NCI-H2227 (cell line): ENCODE measurements around the gene MRGPRE.
A peak's percentile ranks its signal among the peaks of the same experiment; 100 is the strongest.

Experiments used
- DNase-seq: peaks from one replicate; lab custom pipeline; 2025; ENCODE audit not compliant: unreplicated experiment; lab: John Stamatoyannopoulos, UW

The MRGPRE gene

DNA sequence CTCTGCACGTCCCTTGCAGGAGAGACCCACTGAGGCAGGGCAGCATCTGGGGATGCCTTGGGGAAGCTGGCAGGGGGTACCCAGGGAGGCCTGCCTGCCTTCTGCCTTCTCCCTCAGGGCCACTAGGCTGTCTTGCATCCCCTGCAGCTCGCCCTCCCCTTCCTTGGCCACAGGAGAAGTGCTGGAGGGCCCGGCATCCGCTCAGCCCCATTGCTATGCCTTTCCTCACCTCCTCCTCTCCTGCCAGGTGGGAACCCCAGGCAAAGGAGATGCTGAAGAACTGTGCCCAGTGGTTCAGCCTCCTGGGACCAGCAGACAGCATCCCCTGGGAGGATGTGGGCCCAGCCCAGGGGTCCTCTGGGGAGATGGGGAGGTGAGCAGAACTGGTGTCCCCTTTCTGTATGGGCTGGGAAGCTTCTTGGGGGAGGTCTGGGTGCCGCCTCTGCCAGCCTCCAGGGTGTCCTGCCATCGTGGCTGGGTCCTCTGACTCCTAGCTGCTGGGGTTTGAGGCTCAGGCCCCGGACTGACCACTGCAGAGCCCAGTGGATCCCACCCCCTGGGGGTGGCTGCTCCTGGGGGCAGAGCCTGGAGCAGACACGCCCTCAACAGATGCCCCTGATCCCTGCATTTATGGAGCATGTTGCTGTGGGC lies 34.2 kb downstream of the MRGPRE start:
- DNase-seq = no peak

DNA sequence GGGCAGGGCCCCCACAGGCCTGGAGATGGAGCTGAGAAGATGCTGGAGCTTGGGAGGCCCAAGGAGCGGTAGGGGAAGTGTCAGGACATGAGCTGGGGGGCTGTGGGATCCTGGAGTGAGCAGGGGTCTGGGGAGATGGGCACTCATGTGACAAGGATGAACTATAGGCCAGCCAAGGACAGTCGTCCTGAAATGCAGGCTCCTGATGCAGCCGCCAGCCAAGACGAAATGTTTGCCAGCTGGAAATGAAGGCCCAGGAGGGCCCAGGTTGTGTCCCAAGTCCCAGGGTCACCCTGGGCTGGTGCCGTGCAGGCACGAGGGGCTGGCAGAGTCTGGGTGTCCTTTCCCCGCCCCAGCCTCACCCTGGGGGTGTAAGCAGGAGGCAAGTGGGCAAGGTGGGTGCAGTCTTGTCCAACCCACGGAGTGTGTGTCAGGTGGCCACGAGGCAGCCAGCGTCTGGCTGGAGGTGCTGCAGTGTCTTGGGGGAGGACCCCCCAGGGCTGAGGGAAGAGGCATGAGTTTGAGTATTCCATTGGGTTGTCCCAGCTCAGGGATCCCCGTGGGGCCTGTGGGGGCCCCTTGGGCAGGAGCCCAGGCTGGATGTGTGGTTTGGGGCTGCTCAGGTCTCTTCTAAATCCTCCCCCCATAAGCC lies 35.0 kb downstream of the MRGPRE start:
- no peak for DNase-seq

DNA sequence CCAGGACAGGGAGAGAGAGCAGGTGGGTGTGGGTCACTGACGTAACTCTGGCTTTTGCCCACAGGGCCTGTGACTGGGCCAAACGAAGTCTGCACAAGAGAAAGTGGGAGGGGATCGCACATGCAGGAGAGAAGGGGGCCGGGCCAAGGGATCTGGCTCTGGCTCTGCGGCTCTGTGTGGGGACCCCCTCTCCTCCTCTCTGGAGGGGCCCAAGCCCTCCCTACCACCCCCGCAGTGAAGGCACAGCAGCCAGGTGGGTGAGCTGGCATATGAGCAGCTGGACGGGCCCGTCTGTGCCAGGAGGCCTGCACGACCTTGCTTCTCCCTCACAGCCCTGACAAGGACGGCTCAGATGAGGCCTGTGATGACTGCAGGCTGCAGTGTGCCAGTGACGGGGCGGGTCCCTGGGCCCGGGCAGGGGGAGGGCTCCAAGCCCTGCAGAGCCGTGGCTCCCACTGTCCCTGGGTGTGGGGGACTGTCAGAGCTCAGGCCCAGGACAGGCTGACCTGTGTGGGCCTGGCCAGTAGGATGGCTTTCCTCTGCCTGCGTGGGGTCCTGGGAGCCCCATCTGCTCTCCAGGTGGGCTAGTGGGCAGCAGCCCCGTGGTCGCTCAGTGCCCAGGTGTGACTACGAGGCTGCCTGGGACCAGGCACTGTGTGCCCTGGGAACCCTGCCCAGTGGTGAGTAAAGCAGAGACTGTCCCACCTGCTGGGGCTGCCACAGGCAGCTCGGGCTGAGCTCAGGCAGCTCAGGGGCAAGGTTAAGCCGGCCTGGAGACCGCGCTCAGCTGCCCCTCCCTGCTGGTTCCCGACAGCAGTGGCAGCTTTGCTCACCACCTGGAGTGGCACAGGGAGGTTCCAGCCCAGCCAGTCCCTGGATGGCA lies 35.8 kb downstream of the MRGPRE start:
- no peak for DNase-seq

DNA sequence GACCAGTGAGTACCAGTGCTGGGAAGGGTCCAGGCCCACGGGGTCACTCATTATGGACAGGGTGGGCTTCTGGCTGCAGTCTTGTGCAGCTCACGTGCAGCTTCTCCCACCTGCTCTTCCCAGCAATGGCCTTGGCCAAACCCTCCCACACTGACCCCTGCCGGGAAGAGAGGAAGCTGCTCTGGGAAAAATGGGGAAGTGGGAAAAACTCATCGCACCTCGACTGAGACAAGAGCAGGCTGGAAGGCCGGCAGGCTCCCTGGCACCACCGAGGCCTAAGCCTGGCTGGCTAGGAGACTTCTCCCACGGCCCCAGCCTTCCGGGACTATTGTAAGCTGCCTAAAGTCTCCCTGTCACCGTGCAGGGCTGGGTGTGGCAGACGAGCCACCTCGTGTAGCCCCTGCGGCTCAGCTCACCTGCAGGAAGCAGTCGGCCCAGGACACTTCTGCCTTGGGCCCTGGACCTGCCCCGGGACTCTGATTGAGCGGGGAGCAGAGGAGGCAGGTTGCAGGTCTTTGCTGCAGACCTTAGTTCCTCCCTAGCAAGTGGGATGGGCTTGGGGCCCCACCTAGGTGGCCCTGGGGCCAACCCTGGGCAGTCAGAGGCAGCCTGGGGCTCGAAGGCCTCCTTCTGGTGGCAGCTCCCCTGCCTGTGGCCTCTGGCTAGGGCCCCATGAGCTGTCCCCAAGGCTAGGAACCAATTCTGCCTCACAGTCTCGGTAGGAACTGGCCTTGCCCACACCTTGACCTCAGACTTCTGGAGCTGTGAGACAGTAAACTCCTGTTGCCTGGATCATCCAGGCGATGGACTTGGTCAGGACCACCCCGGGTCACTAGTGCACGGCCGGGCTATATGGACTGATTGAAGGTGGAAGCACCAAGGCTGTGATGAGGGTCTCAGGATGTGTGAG lies 36.7 kb downstream of the MRGPRE start:
- peak; percentile 38 for DNase-seq

DNA sequence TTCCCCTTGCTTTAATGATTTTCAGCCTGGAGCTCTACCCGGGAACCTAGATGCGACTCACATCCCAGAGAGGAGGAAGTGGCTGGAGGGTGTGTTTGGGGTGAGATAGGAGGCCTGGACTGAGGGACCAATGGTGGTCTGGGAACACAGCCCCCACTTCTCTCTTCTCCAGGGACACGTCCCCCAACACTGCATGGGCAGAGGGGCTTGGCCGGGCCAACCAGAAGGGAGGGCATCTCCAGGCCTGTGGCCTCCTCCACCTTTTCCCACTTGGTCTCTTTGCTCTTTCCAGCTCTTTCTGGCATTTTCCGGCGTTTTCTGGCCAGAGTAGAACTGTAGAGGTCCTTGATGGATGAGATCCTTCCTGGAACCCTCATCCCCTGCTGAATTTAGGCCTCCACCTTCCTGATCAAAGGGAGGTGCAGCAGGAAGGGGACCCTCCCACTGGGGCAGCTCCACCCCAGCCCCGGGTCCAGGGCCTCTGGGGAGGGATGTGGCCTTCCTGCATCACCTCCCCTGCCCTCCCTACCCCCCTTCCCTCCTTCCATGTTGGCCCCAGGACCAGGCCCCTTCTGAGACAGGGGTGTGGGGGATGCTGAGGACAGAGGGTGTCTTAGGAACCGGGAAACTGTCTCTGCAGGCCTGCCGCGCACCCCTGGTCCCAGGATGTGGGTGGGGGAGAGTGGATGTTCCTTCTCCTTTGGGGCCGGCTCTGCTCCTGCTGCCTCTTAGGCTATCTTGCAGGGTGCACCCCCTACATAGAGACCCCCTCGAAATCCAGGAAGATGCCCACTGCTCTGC lies 38.0 kb downstream of the MRGPRE start:
- DNase-seq = no peak

DNA sequence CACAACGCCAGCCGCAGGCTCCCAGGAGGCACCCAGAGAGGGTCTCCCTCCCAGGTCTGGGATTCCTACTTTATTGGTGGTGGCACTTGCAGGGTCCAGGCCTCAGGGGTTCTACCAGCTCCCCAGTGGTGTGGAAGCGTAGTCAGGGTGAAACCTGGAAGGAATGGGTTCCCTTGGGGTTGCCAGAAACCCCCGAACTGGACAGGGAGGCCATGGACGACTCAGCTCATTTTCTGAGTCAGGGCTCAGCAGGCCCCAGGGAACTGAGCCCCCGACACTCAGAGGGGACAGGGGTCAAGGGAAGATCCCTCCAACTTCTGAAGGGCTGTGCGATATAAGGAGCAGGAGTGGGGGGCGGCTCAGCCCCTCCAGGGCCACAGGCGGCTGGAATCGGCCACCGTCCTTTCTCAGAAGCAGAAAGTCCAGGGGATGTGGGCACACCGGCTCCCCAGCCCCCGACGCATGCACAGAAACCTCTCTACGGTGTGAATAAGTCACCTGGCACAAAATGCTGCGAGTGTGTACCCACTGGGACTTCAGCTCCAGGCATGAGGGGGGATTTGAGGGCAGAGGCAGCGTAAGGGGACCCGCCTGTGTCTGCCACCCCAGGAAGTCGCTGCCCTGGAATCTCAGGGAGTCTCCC lies 38.7 kb downstream of the MRGPRE start:
- no peak for DNase-seq

DNA sequence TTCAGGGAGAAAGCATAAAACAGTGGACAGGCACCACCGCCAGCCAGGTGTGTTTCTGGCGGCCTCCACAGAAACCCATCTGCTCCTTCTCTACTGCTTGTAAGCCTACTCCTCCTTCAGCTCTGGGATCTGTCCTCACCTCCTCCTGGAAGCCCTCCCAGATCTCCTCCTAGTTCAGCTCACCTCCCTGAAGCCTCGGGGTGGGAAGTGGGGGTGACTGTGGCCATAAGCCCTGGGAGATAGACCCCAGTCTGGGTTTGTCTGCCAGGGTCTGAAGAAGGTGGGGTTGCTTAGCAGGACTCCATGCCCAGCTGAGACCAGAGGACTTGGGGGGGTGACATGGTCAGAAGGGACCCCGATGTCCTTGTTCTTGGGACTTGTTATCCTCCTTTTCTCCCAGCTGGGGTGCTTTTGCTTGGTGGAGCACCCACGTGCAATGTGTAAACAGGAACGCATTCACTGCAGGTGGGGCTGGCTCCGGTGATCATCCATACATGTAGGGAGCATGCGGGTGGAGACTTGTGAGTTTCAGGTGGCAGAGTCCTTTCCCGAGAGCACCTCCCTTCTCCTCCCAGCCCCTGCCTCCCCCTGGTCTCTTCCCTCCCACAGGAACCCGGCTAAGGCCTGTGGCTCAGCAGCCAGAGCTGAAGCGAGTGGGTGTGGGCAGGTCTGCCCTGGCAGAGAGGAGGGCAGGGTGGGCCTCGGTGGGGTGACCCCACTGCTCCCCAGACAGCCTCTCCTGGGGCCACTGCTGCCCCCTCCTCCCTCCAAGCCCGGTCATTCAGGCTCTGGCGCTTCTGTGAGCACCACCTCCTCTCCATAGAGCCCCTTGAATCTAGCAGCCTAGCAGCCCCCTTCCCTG lies 39.5 kb downstream of the MRGPRE start:
- DNase-seq = no peak

DNA sequence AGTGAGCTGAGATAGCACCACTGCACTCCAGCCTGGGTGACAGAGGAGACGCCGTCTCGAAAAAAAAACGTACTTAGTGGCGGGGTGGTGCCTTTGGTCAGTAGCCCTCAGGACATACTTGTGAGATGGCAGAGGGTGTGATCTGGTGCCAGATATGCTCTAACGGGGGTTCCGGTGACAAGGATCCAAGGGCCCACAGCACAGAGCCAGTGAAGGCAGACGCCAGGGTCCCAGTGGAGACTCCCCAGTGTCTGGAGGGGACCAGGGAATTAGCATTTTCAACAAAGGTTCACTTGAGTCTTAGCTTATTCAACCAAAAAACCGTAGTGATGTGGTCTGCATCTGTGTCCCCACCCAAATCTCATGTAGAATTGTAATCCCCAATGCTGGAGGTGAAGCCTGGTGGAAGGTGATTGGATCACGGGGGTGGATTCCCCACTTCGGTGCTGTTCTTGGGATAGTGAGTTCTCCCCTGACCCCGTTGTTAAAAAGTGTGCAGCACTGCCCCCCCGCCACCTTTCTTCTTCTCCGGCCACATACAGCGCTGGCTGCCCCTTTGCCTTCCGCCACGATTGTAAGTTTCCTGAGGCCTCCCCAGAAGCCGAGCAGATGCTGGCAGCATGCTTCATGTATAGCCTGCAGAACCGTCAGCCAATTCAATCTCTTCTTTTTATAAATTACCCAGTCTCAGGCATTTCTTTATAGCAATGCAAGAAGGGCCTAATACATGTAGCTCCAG lies 40.5 kb downstream of the MRGPRE start:
- no peak for DNase-seq

DNA sequence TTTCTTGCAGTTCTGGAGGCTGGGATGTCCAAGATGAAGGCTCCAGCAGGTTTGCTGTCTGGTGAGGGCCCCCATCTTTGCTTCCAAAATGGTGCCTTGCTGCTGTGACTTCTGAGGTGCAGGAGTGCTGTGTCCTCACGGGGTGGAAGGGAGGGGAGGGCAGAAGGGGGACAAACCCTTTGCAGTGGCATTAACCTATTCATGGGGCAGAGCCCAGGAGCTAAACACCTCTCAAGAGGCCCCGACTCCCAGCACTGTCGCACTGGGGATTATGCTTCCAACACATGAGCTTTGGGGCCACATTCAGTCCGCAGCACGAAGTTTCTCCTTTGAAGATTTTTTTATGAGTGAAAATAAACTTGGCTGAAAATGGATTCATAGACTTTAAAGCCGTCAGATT lies 41.6 kb downstream of the MRGPRE start:
- DNase-seq = no peak

DNA sequence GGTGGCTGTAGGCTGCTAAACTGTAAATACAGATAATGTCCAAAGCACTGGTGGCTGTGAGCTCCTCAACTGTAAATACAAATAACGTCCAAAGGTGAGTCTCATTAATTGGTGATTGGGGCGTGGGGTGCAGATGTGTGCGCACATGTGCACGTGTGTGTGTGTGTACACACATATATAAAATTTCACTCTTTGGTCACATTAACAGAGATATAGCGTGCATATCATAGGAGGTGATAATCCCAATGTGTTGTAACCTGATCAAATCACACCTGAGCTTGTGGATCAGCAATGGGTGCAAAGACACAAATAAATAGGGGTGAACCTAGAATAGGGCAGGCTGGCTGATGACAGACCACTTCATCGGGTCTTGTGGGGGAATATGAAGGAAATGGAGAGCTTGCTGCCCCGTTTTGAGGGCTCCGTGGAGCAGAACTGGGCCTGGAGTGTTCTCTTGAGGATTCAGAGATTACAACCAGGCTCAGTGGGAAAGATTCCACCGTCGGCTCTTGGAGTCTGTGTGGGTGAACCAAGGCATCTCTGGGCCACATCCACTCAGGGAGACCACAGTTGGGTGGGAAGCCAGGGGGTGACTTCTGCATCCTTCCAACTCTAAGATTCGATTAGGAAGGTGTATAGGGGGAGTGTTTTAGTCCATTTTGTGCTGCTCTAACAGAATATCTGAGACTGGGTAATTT lies 42.2 kb downstream of the MRGPRE start:
- no peak for DNase-seq

DNA sequence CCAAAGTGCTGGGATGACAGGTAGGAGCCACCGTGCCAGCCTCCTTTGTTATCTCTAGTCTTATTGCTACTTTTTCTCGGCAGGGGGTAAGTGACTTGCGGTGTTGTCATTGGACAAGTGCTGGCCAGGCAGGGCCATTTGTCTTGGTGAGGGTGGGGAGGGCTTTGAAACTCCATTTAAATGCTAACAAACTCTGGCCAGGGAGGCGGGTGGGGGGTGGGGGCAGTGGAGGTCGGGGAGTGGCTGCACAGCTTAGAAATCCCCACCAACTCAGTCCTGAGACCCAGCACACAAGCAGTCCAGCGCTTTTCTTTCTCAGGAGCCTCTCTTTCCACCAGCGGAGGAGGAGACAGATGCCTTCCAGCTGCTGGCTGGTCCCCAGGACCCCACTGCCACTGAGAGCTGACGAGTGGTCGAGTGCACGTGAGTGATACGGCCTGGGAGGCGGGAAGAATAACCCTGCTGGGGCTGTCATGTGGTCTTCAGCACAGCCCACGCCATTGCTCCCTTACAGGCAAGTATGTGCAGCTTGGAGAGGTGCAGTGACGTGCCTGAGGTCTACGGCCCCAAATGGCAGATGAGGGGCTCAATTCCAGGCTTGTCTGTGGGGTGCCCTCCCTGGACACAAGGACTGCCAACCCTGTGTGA lies 42.9 kb downstream of the MRGPRE start:
- no peak for DNase-seq

DNA sequence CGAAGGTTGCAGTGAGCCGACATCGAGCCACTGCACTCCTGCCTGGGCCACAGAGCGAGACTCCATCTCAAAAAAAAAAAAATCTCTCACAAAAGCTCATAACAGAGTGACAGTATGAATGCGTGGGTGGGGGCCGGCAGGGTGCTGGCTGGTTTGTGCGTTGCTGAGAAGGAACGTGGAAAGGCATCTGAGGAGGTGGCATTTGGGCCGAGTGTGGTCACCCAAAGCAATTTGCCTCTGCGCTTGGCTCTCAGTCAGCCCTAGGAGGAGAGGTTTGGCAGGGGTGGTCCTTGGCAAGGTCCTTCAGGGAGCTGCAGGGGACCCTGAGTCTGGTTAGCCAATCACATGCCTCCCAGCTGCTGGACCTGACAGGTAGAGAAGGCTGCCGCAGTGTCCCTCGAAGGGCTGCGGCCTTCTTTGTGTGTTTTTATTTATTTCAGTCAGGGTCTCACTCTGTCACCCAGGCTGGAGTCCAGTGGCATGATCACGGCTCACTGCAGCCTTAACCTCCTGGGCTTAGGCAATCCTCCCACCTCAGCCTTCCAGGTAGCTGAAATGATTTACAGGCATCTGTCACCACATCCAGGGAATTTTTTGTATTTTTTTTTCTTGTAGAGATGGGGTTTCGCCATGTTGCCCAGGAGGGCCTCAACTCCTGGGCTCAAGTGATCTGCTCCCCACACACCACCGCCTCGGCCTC lies 43.6 kb downstream of the MRGPRE start:
- DNase-seq = no peak

DNA sequence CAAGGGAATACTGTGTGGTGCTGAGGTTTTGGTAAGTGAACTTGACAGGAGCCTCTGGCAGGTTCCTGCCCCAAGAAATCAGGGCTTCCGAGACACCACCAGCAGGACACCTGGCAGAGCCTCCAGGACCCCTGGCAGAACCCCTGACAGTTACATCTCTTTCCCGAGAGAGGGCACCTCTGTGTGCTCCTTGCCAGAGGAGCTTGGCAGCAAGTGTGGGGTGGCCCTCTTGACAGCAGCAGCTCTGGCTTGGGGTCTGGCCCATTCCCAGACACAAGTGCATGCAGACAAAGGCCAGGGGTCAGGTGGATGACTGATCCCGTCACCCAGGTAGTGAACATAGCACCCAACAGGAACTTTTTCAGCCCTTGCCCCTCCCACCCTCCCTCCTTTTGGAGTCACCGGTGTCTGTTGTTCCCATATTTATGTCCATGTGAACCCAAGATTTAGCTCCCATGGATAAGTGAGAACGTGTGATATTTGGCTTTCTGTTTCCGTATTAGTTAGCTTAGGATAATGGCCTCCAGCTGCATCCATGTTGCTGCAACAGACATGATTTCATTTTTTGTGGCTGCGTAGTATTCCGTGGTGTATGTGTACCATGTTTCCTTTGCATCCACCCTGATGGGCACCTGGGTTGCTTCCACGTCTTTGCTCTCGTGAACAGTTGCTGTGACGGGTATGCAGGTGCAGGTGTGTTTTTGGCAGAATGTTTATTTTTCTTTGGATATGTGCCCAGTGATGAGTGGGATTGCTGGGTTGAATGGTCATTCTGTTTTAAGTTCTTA lies 45.9 kb downstream of the MRGPRE start:
- no peak for DNase-seq

DNA sequence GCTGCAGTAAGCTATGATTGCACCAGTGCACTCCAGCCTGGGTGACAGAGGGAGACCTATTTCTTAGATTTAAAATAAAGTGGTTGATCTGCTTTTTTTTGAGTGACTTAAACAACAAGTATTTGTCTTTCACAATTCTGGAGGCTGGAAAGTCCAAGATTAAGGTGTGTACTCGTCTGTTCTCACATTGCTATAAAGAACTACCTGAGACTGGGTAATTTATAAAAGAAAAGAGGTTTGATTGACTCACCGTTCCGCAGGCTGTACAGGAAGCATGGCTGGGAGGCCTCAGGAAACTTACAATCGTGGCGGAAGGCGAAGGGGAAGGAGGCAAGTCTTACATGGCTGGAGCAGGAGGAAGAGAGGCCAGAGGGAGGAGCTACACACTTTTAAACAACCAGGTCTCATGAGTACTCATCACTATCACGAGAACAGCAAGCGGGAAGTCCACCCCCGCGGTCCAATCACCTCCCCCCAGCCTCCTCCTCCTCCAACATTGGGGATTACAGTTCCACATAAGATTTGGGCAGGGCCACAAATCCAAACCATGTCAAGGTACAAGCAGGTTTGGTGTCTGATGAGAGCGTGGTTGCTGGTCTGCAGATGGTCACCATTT lies 47.4 kb downstream of the MRGPRE start:
- DNase-seq = no peak

DNA sequence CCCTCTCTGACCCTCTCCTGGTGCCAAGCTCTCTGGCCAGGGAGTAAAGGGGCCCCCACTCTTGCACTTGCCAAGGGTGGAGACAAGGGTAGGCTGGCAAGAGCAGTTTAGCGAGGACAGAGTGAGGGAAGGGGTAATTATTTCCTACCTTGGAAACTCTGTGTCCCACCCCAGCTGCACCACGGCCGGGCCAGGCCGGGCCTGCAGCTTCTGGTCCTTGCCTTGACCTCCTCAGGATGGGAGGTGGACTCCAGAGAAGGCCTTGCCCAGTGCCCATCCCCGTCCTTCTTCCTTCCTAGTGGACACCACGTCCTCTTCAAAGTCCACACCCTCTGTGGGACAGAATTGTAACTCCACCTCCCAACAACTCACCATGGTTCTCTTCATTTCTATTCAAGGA lies 48.7 kb downstream of the MRGPRE start:
- no peak for DNase-seq
